Measurements from ENCODE around the gene PLA2G5.

The PLA2G5 gene

DNA sequence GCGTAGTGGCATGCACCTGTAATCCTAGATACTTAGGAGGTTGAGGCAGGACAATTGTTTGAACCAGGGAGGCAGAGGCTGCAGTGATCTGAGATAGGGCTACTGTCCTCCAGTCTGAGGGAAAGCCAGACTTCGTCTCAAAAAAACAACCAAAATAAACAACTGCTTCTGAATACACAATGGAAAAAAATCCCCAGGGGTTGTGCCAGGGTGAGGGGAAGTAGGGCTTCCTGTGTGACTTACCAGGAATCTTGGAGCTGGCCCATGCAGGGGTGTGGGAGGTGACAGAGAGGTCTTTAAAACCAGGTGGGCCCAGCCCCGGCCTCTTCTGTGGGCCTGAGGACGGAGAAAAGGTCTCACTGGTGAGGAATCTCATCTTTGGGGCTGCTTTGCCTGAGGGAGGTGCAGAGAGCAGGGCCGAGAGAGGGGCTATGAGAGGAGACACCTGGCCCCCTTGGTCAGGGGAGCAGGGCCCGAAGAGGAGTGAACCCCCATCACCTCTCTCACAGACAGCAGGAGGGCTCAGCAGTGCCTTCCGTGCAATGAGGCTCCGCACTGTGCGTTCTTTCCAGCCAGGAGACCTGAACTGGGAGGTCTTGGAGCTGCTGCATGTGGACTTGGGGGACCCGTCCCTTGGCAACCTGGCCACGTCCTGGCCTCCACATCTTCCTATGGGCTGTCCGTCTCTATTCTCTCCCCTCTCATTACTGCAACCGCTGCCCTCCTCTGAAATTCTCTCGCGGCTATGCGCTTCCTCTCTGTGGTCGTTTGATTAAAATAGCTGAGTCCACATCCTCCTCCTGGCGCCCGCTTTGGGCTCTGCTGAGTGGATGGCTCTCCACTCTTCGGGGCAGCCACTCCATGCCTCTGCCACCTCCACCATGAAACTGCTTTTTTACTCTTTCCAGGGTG lies 10.7 kb downstream of the PLA2G5 start:
- no peaks in the 10 kb centered on the region for H3K9me3 ChIP-seq (ENCODE audit: insufficient read depth, low read depth, low read length)
- H3K36me3 ChIP-seq (ENCODE audit: insufficient read depth, low read depth, low read length), result no peaks in the 10 kb centered on the region
- H3K27me3 ChIP-seq (ENCODE audit: insufficient read depth, low read length), result no peaks in the 10 kb centered on the region
- H3K27ac ChIP-seq (ENCODE audit: low read length), result no peak overlapping the region
- no peak overlapping the region for H3K9ac ChIP-seq (ENCODE audit: low read depth, low read length)
- H3K4me3 ChIP-seq (ENCODE audit: low read length), result no peak overlapping the region
- H3K4me1 ChIP-seq (ENCODE audit: insufficient read depth, low read length), result no peaks in the 10 kb centered on the region

DNA sequence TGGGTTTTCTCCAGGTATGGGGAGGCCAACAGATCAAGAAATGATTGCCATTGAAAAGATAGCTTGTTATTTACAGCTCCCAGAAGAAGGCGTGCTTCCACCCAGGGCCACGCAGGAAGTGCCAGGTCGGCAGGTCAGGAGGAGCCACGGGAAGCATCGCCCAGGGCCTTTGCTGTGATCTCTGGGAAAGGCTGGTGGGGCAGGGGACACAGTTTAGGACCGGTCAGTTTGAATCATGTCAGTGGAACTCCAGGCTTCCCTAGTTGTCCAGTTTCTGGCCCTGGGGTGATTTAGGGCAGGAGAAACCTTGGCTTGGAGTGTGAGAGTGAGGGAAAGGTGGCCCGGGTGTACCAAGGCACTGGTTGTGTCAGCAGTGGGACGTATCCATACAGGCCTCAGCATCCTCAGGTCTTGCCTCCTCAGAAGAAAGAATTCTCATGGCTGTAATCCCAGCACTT lies 11.4 kb downstream of the PLA2G5 start:
- no peak overlapping the region for H3K27ac ChIP-seq (ENCODE audit: low read length)
- no peak overlapping the region for H3K4me3 ChIP-seq (ENCODE audit: low read length)
- no peaks in the 10 kb centered on the region for H3K4me1 ChIP-seq (ENCODE audit: insufficient read depth, low read length)
- H3K27me3 ChIP-seq (ENCODE audit: insufficient read depth, low read length), result no peaks in the 10 kb centered on the region
- no peak overlapping the region for H3K9ac ChIP-seq (ENCODE audit: low read depth, low read length)
- H3K9me3 ChIP-seq (ENCODE audit: insufficient read depth, low read depth, low read length), result no peaks in the 10 kb centered on the region
- no peaks in the 10 kb centered on the region for H3K36me3 ChIP-seq (ENCODE audit: insufficient read depth, low read depth, low read length)

DNA sequence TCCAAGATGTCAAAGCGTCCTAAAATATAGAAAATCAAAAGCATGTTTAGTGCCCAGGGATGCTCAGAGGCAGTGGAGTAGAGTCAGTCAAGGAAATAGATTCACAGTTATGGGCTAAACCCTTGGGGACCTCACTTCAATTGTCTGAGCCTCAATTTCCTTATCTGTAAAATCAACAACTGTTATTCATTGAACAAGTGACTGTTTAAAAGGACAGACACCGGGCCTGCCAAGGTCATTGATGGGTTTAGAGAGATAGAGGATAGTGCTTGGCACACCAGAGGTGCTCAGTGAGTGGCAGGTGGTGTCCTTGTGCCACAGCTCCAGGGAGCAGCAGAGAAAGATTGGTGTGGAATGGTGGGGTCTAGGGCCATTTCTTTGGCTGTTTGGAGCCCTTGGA lies 12.8 kb downstream of the PLA2G5 start:
- Histone ChIP-seq H3K27me3 (ENCODE audit: insufficient read depth, low read length) (no peaks in the 10 kb centered on the region), H3K4me3 (ENCODE audit: low read length) (no peak overlapping the region), H3K4me1 (ENCODE audit: insufficient read depth, low read length) (no peaks in the 10 kb centered on the region), H3K36me3 (ENCODE audit: insufficient read depth, low read depth, low read length) (no peaks in the 10 kb centered on the region), H3K9ac (ENCODE audit: low read depth, low read length) (no peak overlapping the region), H3K27ac (ENCODE audit: low read length) (no peak overlapping the region), H3K9me3 (ENCODE audit: insufficient read depth, low read depth, low read length) (no peaks in the 10 kb centered on the region)

DNA sequence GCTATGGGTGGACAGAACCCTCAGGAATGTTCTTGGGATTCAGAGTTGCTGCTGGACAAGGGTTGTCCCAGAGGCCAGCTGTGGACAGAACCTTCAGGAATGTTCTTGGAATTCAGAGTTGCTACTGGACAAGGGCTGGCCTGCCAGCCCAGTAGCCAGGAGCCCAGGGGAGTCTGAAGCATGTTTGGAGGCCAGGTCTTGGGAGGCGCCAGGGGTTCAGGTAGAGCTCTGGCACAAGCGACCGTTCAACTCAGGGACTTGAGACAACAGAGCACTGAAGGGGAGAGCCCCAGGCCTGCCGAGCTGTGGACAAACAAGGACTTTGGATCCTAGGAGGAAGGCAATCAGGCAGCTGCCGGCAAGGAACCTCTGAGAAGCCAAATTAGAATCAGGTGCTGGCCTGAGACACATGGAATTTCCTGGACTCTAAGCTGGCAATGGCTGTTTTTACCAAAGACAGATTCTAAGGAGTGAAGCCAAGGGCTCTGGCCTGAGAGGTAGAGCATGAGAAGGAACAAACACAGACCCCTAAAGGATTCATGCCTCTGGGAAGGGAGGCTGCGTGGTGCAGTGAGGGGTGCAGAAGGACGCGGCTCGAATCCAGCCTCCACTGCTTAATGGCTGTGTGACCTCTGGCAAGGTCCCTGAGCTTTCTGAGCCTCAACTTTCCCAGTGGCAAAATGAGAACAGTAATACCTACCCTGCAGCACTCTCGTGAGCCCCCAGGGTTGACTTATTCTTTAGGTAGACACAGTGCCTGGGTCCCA lies 13.4 kb downstream of the PLA2G5 start:
- H3K4me3 ChIP-seq (ENCODE audit: low read length), result no peak overlapping the region
- H3K9me3 ChIP-seq (ENCODE audit: insufficient read depth, low read depth, low read length), result no peaks in the 10 kb centered on the region
- H3K9ac ChIP-seq (ENCODE audit: low read depth, low read length), result no peak overlapping the region
- H3K36me3 ChIP-seq (ENCODE audit: insufficient read depth, low read depth, low read length), result no peaks in the 10 kb centered on the region
- no peaks in the 10 kb centered on the region for H3K27me3 ChIP-seq (ENCODE audit: insufficient read depth, low read length)
- H3K27ac ChIP-seq (ENCODE audit: low read length), result no peak overlapping the region
- no peaks in the 10 kb centered on the region for H3K4me1 ChIP-seq (ENCODE audit: insufficient read depth, low read length)

DNA sequence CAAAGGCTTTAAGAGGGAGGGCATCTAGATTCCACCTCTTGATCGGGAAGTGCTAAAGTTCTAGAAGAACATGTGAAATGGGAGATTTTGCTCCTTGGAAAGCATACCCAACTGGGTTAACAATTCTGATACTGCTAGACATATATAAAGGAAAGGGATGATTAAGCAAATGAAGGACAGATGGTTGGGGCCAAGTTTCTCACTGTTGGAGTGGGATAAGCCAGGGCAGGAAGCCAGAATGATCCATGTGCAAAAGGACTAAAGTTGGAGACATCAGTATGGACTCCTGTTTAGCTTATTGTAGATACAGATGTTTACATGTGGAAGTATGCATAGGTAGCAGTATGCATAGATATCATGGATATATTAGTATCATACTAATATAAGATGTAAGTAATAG lies 16.8 kb downstream of the PLA2G5 start:
- H3K27ac ChIP-seq (ENCODE audit: low read length), result no peak overlapping the region
- H3K4me3 ChIP-seq (ENCODE audit: low read length), result no peak overlapping the region
- H3K9me3 ChIP-seq (ENCODE audit: insufficient read depth, low read depth, low read length), result no peaks in the 10 kb centered on the region
- H3K27me3 ChIP-seq (ENCODE audit: insufficient read depth, low read length), result no peaks in the 10 kb centered on the region
- no peaks in the 10 kb centered on the region for H3K4me1 ChIP-seq (ENCODE audit: insufficient read depth, low read length)
- no peak overlapping the region for H3K9ac ChIP-seq (ENCODE audit: low read depth, low read length)
- no peaks in the 10 kb centered on the region for H3K36me3 ChIP-seq (ENCODE audit: insufficient read depth, low read depth, low read length)

DNA sequence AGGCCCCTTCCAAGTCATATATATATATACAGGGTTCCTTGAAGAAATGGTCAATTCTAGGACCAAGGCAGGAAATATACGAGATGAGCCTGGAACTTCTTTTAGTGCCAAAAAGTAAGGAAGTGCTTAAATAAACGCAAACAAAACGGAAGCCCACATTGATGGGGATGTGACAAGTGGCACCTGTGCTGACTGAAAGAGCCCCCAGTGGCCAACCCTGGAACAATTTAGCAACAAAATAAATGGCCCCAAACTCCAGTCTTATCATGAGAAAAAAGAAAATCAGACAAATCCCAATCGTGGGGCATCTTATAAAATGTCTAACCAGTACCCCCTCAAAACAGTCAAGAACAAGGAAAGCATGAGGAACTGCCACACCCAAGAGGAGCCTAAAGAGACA lies 17.7 kb downstream of the PLA2G5 start:
- Histone ChIP-seq H3K27ac (ENCODE audit: low read length) (no peak overlapping the region), H3K9me3 (ENCODE audit: insufficient read depth, low read depth, low read length) (no peaks in the 10 kb centered on the region), H3K36me3 (ENCODE audit: insufficient read depth, low read depth, low read length) (no peaks in the 10 kb centered on the region), H3K4me1 (ENCODE audit: insufficient read depth, low read length) (no peaks in the 10 kb centered on the region), H3K9ac (ENCODE audit: low read depth, low read length) (no peak overlapping the region), H3K27me3 (ENCODE audit: insufficient read depth, low read length) (no peaks in the 10 kb centered on the region), H3K4me3 (ENCODE audit: low read length) (no peak overlapping the region)

DNA sequence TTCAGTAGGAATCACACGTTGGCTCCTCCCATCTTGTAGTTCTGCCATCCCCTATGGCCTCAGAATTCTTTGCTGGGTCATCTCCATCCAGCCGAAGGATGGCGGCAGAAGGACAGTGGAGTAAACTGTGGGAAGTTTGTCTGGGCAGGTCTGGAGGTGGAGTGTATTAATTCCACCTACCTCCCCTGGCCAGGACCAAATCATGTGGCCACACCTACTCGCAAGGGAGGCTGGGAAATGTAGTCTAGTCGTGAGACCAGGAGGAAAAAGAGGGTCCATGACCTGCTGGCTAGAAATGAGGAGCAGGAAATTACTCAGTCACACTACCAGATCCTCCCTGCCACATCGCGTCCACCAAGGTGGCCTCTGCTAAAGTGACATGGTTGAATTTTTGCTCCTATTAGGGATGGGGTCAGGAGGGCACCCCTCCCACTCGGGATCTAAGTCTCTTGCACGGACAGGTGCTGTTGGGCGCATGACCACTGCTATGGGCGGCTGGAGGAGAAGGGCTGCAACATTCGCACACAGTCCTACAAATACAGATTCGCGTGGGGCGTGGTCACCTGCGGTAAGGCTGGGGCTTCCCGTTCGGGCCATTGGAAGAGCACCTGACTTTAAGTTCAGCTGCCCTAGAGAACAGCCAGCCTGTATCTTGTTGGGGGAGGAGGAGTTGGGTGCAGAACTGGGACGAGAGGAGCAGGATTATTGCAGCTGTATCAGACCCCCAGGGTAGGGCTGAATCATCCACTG lies 19.5 kb downstream of the PLA2G5 start:
- Histone ChIP-seq H3K4me3 (ENCODE audit: low read length) (no peak overlapping the region), H3K27me3 (ENCODE audit: insufficient read depth, low read length) (no peaks in the 10 kb centered on the region), H3K4me1 (ENCODE audit: insufficient read depth, low read length) (no peaks in the 10 kb centered on the region), H3K27ac (ENCODE audit: low read length) (no peak overlapping the region), H3K9ac (ENCODE audit: low read depth, low read length) (no peak overlapping the region), H3K9me3 (ENCODE audit: insufficient read depth, low read depth, low read length) (peaks cover 11% of the 10 kb centered on the region; the same call in 1 of the 2 replicates), H3K36me3 (ENCODE audit: insufficient read depth, low read depth, low read length) (no peaks in the 10 kb centered on the region)

DNA sequence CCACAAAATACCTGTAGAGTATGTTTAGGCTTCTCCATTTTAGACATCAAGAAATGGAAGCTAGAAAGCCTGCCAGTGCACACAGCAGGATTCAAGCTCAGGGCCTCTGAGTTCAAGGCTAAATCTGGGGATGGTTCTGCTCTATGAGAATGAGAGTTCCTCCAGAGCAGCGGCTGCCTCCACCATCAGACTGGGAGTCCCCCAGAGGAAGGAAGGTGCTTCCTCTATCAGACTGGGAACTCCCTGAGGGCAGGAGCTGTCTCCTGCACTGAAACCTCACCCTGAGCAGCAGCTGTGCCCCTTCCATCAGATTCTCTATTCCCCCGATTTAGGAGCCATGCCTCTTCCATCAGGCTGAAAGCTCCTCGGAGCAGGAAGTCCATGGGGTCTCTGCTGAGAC lies 20.1 kb downstream of the PLA2G5 start:
- no peaks in the 10 kb centered on the region for H3K4me1 ChIP-seq (ENCODE audit: insufficient read depth, low read length)
- H3K27ac ChIP-seq (ENCODE audit: low read length), result no peak overlapping the region
- H3K9ac ChIP-seq (ENCODE audit: low read depth, low read length), result no peak overlapping the region
- no peaks in the 10 kb centered on the region for H3K27me3 ChIP-seq (ENCODE audit: insufficient read depth, low read length)
- H3K36me3 ChIP-seq (ENCODE audit: insufficient read depth, low read depth, low read length), result no peaks in the 10 kb centered on the region
- H3K9me3 ChIP-seq (ENCODE audit: insufficient read depth, low read depth, low read length), result peaks cover 17% of the 10 kb centered on the region
- H3K4me3 ChIP-seq (ENCODE audit: low read length), result no peak overlapping the region

DNA sequence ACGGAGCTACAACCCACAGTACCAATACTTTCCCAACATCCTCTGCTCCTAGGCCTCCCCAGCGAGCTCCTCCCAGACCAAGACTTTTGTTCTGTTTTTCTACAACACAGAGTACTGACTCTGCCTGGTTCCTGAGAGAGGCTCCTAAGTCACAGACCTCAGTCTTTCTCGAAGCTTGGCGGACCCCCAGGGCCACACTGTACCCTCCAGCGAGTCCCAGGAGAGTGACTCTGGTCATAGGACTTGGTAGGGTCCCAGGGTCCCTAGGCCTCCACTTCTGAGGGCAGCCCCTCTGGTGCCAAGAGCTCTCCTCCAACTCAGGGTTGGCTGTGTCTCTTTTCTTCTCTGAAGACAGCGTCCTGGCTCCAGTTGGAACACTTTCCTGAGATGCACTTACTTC lies 20.6 kb downstream of the PLA2G5 start:
- Histone ChIP-seq H3K4me1 (ENCODE audit: insufficient read depth, low read length) (no peaks in the 10 kb centered on the region), H3K27ac (ENCODE audit: low read length) (no peak overlapping the region), H3K36me3 (ENCODE audit: insufficient read depth, low read depth, low read length) (no peaks in the 10 kb centered on the region), H3K9me3 (ENCODE audit: insufficient read depth, low read depth, low read length) (peaks cover 22% of the 10 kb centered on the region), H3K9ac (ENCODE audit: low read depth, low read length) (no peak overlapping the region), H3K4me3 (ENCODE audit: low read length) (no peak overlapping the region), H3K27me3 (ENCODE audit: insufficient read depth, low read length) (no peaks in the 10 kb centered on the region)

DNA sequence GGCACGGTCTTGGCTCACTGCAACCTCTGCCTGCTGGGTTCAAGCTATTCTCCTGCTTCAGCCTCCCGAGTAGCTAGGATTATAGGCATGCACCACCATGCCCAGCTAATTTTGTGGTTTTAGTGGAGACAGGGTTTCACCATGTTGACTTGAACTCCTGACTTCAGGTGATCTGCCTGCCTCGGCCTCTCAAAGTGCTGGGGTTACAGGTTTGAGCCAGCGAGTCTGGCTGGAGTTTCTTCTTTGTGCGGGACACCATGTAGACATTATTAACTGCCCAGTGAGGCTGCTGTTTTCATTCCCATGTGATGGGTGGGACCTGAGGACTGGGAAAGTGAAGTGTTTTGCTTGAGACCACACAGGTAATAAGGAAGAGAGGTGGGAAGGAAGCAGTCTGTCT lies 23.3 kb downstream of the PLA2G5 start:
- Histone ChIP-seq H3K27me3 (ENCODE audit: insufficient read depth, low read length) (no peaks in the 10 kb centered on the region), H3K27ac (ENCODE audit: low read length) (no peak overlapping the region), H3K9ac (ENCODE audit: low read depth, low read length) (no peak overlapping the region), H3K4me1 (ENCODE audit: insufficient read depth, low read length) (no peaks in the 10 kb centered on the region), H3K4me3 (ENCODE audit: low read length) (no peak overlapping the region), H3K36me3 (ENCODE audit: insufficient read depth, low read depth, low read length) (no peaks in the 10 kb centered on the region), H3K9me3 (ENCODE audit: insufficient read depth, low read depth, low read length) (peaks cover 46% of the 10 kb centered on the region)

DNA sequence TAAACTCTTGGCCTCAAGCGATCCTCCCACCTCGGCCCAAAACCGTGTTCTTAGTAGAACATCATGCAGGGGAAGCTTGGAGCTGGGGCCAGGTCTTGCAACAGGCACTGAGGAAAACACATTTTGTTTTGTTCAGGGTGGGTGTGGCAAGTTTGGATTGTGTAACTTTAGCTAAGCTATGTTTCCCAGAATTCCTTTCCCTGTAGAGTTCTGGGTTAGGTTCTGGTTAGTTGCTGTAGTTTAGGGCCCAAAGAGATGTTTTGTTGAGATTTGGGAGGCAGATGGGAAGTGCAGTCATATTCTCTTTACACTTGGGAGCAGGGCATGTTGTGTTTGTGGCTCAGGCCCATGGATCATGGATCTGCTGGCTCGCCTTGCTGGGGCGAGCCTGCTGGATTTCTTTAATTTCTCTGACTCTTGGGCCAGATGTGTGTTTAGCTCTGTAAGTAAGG lies 24.0 kb downstream of the PLA2G5 start:
- no peak overlapping the region for H3K27ac ChIP-seq (ENCODE audit: low read length)
- H3K9ac ChIP-seq (ENCODE audit: low read depth, low read length), result no peak overlapping the region
- H3K9me3 ChIP-seq (ENCODE audit: insufficient read depth, low read depth, low read length), result peaks cover 46% of the 10 kb centered on the region

More for the DNA sequence above, 24.0 kb downstream of the PLA2G5 start:
- no peaks in the 10 kb centered on the region for H3K36me3 ChIP-seq (ENCODE audit: insufficient read depth, low read depth, low read length)
- no peaks in the 10 kb centered on the region for H3K4me1 ChIP-seq (ENCODE audit: insufficient read depth, low read length)
- H3K4me3 ChIP-seq (ENCODE audit: low read length), result no peak overlapping the region
- H3K27me3 ChIP-seq (ENCODE audit: insufficient read depth, low read length), result no peaks in the 10 kb centered on the region
